ENCODE results near the gene SLC6A9.

SLC6A9 gene

GRCh38 chr1:44047131-44047530 is 15.9 kb upstream of the SLC6A9 start:
- DNase-seq: no peak

GRCh38 chr1:44045064-44045463 is 13.8 kb upstream of the SLC6A9 start:
- DNase-seq: no peak

DNA sequence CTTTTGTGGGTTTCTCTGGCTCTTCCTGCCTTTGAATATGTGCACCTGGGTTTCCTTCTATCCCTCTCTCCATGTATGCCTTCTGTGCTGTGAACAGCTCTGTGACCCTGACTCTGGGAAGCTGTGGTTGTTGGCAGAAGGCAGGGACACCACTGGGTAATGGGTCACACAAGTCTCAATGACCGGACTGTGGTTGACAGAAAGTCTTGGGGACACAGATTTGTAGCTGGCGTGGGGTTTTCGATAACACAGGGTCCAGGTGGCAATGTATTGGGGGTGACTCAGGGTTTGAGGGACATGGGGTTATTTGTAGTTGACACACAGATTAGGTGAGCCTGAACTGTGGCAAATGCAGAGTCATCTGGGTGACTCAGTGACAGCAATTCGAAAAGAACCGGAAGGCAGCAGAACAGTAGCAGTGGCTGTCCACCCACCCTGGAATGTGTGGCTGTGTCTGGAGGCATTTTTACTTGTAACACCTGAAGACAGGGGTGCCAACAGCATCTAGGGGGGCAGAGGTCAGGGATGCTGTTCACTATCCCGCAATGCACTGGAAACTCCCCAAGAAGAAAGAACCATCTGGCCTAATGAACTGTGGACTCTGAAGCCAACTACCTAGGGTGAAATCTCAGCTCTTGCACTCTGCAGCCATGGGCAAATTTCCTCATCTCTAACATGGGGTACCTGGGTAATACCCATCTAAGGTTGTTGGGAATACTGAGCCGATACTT is 13.0 kb upstream of the SLC6A9 start:
- peak in 1 of 3 donors; percentile 20 for DNase-seq

GRCh38 chr1:44043176-44044070 is 12.2 kb upstream of the SLC6A9 start:
- DNase-seq: no peak

- DNase-seq: peak in 2 of 3 donors; percentile 35 to 58
These were observed 9.6 kb upstream of the SLC6A9 start for GRCh38 chr1:44040846-44041245.

DNA sequence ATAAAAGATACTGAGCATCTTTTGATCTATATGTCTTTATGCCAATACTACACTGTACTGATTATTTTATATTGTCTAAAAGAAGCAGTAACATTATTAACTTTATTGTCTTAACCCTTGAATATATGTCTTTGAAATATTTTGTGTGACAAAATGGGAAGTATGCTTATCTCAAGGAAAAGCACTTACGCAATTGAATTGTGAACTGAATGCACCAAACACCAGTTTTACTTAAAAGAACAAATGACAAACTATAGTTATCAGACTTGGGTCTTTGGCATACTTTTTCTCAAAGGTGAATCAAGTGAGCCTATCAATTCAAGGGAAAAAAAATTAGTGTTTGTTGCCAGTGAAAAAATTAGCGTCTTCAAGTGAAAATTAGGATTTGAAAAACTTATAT is 9.2 kb upstream of the SLC6A9 start:
- DNase-seq: peak in 1 of 3 donors; percentile 29

DNA sequence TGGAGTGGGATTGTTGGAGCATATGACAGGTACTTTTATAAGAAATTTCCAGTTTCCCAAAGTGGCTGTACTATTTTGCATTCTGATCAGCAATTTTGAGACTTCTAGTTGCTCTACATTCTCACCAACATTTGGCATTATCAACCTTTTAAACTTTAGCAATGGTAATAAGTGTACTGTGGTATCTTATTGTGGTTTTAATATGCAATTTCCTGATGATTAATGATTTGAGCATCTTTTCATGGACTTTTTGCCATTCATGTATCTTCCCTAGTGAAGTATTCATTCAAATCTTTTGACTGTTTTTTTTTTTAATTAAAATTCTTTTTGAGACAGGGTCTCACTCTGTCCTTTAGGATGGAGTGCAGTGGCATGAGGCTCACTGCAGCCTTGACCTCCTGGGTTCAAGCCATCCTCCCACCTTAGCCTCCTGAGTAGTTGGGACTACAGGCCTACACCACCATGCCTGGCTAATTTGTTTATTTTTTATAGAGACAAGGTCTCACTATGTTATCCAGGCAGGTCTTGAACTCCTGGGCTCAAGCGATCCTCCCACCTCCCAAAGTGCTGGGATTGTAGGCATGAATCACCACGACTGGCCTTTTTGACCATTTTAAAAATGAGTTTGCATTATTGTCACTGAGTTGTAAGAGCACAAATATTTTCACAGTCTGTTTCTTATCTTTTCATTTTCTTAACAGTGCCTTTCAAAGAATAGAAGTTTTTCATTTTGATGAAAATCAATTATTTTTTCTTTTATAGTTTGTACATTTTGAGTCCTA is 7.8 kb upstream of the SLC6A9 start:
- no peak for DNase-seq

DNA sequence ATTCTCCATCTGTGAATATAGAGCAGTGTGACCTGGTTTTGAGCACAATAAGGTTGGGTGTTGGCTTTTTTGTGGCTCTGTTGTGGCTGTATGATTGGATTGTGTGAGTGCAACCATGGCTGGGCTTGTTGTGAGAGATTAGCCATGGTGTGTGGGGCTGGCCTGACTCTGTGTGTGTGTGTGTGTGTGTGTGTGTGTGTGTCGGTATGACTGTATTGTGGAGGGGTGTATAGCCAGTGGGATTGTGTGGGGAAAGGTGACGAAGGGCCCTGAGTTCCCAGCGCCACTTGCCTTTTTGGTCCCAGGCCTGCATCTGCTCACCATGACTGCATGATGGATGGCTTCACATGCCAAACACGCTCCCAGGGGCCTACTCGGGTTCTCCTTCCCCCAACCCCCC is 5.9 kb upstream of the SLC6A9 start:
- DNase-seq: no peak

- peak; percentile 80 to 84 (median 83) for DNase-seq
These were observed 5.3 kb upstream of the SLC6A9 start for GRCh38 chr1:44036409-44037139.

DNA sequence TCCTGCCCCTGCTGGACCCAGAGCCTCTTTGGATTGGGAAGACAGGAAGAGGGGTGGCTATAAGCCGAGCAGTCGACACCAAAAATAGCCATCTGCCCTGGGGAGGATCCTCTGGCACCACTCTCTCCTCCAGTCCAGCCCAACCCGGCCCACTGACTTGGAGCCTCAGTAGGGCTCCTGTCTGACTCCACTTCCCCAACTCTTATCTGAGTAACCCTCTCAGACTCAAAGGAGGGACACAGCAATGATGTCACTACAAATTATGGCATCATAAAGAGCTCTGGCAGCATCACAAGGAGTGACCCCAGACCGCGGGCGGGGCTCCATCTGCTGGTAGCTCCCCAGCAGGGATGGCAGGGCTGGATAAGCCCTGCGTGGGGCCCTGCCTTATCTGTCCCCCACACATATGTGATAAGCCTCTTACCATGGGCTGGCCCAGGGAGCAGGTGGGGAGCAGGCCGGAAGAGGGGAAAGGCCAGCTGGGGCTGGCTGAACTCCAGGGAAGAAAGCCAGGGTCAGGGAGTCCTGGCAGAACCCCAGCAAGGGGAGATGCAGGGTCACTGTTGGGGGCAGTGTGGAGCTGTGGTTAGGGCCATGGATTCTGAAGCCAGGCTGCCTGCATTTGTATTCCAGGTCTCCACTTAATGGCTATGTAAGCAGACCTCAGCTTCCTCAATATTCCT is 4.6 kb upstream of the SLC6A9 start:
- no peak for DNase-seq

DNA sequence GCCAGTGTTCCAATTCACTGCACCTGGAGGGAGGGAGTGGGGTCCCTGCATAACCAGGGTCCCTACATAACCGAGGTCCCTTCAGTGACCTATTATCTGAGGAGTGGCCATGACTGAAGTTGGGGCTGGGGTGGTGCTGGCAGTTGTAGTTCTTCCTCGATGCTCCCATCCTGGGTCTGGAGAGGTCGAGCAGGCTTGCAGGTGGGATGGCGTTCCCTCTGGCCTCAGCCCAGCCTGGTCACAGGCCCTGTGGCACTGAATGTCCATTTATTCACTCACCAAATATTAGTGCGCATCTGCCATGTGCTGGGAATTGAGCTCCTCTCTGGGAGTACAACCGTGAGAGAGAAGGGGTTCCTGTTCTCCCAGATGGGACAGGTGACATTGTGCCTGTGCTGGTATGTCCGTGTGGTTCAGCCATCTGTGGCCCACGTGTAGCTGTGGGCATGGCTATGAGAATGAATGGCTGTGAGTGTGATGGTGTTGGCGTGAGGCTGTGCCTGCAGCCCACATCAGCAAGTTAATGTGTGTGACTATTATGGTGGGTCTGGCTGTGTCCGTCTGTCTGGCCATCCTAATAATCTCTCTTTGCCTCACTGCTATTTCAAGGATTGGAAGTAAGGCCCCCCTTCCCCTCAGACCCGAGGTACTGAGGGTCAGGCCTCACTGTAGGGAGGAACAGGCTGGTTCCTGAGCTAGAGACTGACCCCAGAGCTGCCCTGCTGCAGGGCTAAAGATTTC is 3.9 kb upstream of the SLC6A9 start:
- DNase-seq: no peak

DNA sequence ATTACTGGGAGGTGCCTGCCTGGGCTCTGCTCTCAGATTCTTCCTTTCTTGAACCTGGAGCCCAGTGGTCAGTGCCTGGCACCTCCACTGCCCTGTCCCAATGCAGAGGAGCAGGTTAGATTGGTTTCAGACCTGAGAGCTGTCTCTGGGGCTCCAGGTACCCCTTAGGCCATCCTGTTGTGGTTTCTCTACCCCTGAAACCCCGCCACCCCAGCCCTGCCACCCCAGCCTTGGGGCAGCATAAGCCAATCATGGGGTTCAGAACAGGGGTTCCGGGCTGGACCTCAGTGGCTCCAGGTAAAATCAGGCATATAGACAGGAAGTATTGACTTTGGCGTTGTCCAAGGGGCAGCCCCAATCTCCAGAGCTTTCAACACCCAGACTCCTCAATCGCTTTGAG is 3.2 kb upstream of the SLC6A9 start:
- DNase-seq: no peak

- no peak for DNase-seq
These were observed 2.5 kb upstream of the SLC6A9 start for GRCh38 chr1:44033756-44034155.

GRCh38 chr1:44033041-44033575 is 1.8 kb upstream of the SLC6A9 start:
- DNase-seq: no peak

DNA sequence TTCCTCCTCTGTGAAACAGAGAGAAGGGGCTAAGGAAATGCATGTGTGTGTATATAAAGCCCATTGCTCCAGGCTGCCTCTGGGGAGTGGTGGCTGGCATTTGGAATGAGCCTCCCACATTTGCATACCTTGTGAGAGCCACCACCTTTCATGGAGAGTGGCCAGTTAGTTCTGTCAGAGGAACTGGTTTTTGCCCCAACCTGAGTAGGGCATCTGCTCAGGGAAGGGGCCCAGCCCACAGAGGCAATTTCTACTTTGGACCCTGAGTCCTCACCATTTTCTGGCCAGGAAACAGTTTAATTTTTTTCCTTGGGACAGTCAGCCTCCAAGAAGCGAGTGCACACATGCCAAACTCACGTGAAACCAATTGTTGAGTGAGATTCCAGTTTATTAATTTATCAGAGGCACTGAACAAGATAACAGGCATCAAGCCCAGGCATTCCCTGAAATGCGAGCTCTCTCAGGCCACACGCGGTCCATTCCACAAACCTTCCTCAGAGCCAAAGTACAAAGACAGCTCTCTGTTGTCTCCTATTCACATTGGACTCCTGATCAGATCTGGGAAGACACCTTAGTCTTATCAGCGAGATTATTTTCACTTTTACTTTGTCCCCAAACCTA is 1.0 kb upstream of the SLC6A9 start:
- no peak for DNase-seq

- DNase-seq: peak; percentile 30 to 64 (median 32)
These were observed 534 bp downstream of the SLC6A9 start for GRCh38 chr1:44030605-44031251.

DNA sequence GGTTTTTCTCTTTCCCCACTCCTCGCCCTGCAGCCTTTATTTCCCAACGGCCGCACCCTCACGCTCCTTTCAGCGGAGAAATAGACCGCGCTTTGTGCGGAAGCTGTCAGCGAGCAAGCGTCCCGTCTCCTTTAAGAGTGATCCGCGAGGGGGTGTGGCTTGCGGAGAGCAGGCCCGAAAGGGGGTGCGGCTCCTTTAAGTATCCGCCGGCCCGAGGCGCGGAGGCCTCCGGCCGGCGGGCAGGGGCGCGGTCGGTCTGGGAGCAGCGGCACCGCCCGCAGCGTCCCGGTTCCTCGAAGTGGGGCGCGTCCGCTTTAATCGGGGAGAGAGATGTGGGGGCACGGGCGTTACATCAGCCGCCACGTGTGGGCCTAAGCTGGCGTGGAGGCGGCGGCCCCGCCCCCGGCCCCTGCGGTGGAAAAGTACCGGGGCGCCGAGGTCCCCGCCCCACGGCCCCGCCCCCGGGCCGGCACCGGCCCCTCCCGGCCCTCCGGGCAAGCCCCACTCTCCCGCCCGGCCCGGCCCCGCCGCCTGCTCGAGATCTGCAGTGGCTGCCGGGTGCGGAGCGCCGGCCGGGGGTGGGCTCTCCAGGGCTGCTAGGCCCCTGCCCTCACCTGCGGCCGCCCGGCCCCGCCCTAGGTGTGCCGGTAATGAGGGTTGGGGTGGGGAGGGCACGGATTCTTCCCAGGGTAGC is 1.2 kb downstream of the SLC6A9 start:
- DNase-seq: peak; percentile 90 to 97 (median 91)

GRCh38 chr1:44029260-44029910 is 1.9 kb downstream of the SLC6A9 start:
- peak in 1 of 3 donors; percentile 17 for DNase-seq

DNA sequence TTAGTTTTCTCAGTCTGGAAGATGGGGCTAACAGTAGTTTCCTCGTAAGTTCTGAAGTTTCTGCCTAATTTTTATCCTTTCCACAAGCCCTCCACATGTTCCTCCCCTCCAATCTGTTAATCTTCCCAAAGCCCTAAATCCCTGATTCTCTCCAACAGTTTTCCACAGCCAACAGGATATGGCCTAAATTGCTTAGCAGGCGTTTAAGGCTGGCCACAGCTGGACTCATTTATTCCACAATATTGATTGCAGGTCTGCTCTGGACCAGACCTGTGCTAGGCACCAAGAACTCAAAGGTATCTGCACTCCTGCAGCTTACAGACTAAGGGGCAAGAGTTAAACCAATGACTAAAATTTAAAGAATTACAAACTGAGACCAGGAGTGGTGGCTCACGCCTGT is 3.9 kb downstream of the SLC6A9 start:
- DNase-seq: no peak

All from suppressor macrophage treated with lipopolysaccharide for 1 hour (primary cell).